ENCODE data around the gene MAPK13.
A peak's percentile ranks its signal among the peaks of the same experiment; 100 is the strongest.
"Not testable (repeated sequence)": the region's sequence is repeated elsewhere in the genome, so short reads cannot be mapped to it uniquely, and the experiment has no call there.

MAPK13 gene

DNA sequence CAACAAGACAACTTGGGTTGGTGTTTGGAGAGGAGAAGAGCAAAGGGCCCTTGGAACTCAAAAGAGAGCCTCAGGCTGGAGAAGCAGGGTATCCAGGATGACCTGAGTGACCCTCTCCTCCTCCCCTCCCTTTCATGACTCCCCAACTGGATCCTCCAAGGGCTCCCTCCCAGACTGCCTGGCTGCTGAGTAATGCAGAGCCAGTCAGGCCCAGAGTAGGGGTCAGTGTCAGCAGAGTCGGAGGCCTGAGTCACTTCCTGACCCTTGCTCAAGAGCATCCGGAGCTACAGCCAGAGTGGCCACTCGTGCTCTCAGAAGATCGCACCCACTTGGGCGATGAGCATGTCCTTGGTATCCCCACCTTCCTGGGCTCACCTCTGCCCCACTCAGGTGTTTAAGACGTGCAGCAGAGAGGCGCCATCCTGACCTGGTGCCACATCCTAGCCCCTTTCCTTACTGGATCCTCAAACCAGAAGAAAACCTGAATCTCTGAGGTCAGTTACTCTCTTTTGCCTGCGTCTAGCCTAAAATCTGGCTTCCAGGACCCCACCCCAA is 2.8 kb upstream of the MAPK13 start:
- in situ Hi-C loops (cut with MboI; ENCODE audit: low pct_unique_long_range_greater_than_20kb, low sequenced_read_pairs, unreplicated experiment): loop anchor here (10.0 kb wide), 1 partner anchor 217 kb away; no protein-coding TSS in a partner anchor
- DNase-seq (ENCODE audit: low spot score): no peak
- TF ChIP-seq, protein P1, sequence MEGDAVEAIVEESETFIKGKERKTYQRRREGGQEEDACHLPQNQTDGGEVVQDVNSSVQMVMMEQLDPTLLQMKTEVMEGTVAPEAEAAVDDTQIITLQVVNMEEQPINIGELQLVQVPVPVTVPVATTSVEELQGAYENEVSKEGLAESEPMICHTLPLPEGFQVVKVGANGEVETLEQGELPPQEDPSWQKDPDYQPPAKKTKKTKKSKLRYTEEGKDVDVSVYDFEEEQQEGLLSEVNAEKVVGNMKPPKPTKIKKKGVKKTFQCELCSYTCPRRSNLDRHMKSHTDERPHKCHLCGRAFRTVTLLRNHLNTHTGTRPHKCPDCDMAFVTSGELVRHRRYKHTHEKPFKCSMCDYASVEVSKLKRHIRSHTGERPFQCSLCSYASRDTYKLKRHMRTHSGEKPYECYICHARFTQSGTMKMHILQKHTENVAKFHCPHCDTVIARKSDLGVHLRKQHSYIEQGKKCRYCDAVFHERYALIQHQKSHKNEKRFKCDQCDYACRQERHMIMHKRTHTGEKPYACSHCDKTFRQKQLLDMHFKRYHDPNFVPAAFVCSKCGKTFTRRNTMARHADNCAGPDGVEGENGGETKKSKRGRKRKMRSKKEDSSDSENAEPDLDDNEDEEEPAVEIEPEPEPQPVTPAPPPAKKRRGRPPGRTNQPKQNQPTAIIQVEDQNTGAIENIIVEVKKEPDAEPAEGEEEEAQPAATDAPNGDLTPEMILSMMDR (IDR thresholded peaks at IDR 0.05; ENCODE audit: extremely low read depth, insufficient read depth, missing control alignments): no peak

DNA sequence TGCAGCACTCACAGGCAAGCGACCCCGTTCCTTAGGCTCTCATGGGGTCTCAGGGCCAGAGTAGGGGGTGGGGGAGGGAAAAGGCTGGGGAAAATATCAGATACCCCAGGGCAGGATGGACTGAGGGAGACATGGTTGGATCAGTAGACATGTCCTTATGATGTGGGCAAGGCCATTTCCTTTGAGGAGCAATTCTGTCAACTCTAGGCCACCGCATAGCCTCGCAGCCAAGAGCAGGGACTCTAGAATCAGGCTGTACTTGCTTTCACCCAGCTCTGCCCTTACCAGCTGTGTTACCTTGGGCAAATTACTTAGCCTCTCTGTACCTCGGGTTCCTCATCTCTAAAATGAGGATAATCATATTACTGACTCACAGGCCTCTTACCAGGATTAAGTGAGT is 2.2 kb upstream of the MAPK13 start:
- in situ Hi-C loops (cut with MboI; ENCODE audit: low pct_unique_long_range_greater_than_20kb, low sequenced_read_pairs, unreplicated experiment): loop anchor here (10.0 kb wide), 1 partner anchor 217 kb away; no protein-coding TSS in a partner anchor
- DNase-seq (ENCODE audit: low spot score): no peak
- TF ChIP-seq, protein P1 (IDR thresholded peaks at IDR 0.05; ENCODE audit: extremely low read depth, insufficient read depth, missing control alignments): no peak

DNA sequence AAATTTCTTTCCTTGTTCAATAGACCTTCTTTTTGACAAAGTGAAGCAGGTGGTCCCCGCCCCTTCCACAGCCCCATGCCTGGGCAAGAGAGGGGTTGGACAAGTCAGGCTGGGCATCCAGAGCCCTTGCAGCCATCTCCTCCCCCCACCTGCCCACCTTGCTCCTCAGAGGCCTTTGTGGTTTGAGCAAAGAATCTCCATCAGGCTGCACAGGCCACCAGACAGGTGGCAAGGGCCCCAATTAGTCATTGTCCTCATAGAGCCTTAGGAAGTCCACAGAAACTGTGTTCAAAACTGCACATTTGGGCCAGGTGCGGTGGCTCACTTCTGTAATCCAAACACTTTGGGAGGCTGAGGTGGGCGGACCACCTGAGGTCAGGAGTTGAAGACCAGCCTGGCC is 1.5 kb upstream of the MAPK13 start:
- in situ Hi-C loops (cut with MboI; ENCODE audit: low pct_unique_long_range_greater_than_20kb, low sequenced_read_pairs, unreplicated experiment): loop anchor here (10.0 kb wide), 1 partner anchor 216 kb away; no protein-coding TSS in a partner anchor
- DNase-seq (ENCODE audit: low spot score): no peak
- TF ChIP-seq, protein P1 (IDR thresholded peaks at IDR 0.05; ENCODE audit: extremely low read depth, insufficient read depth, missing control alignments): no peak

DNA sequence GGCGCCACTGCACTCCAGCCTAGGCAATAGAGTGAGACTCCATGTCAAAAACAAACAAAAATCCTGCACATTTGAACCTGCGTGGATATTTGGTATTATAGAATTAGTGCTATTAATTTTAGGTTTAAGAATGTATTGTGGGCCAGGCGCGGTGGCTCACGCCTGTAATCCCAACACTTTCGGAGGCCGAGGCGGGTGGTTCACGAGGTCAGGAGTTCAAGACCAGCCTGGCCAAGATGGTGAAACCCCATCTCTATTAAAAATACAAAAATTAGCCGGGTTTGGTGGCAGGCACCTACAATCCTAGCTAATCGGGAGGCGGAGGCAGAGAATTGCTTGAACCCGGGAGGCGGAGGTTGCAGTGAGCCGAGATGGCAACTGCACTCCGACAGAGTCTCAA is 979 bp upstream of the MAPK13 start:
- in situ Hi-C loops (cut with MboI; ENCODE audit: low pct_unique_long_range_greater_than_20kb, low sequenced_read_pairs, unreplicated experiment): loop anchor here (10.0 kb wide), 1 partner anchor 215 kb away; no protein-coding TSS in a partner anchor
- not testable (repeated sequence) for DNase-seq (ENCODE audit: low spot score)

DNA sequence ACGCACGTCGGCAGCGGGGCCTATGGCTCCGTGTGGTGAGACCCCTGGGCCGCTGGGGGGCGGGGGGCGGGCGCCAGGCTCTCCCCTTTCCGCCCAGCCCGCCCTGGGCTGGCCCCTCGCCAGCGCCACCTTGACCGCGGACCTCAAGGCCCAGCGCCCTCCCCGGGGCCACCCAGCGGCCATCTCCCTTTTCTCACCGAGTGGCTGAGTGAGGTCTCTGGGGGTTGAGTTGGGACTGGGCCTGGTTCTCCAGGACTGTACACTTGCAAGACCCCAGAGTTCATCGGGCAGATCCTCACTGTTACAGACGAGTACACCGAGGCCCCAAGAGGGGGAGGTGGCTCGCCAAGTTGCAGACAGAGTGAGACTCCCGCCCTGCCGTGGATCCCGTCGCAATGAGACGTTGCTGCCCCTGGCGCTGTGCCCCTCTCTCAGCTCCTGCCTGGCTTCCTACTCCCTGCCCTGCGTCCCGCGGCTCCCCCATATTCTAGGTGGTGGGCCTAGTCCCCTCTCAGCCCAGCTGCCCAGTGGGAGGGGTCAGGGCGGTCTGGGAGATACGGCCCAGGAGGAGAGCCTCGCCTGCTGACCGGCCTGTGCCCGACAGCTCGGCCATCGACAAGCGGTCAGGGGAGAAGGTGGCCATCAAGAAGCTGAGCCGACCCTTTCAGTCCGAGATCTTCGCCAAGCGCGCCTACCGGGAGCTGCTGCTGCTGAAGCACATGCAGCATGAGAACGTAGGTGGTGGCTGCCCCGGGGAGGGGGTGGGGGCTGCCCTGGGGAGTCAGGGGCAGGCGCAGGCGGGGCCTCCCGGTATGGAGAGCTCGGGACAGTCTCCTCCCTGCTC is 576 bp downstream of the MAPK13 start:
- DNase-seq (ENCODE audit: low spot score): peak; percentile 74
- in situ Hi-C loops (cut with MboI; ENCODE audit: low pct_unique_long_range_greater_than_20kb, low sequenced_read_pairs, unreplicated experiment): no loop called here
- TF ChIP-seq, protein P1 (IDR thresholded peaks at IDR 0.05; ENCODE audit: extremely low read depth, insufficient read depth, missing control alignments): no peak

DNA sequence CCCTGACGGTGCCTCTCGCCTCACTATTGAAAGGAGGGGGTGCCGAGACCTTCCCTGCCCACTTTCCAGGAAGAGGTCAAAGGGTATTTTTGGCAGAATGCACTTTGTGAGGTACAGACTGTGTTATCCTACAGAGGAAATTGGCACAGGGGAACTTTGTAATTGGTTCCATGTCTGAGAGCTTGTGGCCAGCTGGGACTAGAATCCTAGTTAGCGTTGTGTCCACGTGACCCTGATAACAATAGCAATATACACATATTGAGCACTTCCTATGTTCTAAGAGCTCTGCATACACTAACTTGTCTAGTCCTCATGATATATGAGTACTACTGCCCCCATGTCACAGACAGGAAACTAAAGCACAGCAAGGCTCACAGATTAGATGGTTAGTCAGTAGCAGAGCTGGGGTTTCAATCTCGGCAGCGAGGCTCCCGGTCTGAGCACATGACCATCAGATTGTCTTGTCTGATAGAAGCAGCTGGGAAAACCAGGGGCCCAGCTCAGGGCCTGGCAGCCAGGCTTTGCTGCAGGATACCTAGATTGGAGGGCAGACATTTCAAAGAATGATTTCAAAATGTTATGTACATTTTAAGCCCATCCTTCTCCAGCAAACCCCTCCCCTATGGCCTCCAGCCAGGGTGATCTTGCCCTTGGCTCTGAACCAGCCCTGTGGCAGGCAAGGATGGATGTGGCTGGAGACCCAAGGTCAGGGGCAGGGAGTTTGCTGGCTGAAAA is 1.4 kb downstream of the MAPK13 start:
- DNase-seq (ENCODE audit: low spot score): peak; percentile 87

More for the DNA sequence above, 1.4 kb downstream of the MAPK13 start:
- in situ Hi-C loops (cut with MboI; ENCODE audit: low pct_unique_long_range_greater_than_20kb, low sequenced_read_pairs, unreplicated experiment): no loop called here
- TF ChIP-seq, protein P1 (IDR thresholded peaks at IDR 0.05; ENCODE audit: extremely low read depth, insufficient read depth, missing control alignments): no peak

All from GM13977 (cell line).